ENCODE measurements around the gene SFI1.

DNA sequence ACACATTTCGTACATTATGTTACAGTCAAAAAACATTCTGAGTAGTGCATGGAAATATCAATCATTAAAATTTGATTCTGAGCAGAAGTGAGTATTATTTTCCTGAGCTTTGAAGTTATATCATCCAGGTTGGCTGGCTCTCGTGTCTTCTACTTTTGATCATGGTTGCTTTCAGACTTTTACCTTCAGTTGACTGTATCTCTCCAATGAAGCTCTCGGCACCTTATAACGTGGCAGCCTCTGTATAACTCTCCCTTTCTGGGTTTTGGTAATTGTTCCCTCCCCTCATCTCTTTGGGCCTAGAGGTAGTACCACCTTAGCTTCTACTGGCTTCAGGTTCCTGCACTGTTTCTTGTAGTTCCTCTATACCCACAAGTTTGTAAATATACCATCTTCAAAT, 12.2 kb downstream of the SFI1 start:
- TF ChIP-seq, protein P1, sequence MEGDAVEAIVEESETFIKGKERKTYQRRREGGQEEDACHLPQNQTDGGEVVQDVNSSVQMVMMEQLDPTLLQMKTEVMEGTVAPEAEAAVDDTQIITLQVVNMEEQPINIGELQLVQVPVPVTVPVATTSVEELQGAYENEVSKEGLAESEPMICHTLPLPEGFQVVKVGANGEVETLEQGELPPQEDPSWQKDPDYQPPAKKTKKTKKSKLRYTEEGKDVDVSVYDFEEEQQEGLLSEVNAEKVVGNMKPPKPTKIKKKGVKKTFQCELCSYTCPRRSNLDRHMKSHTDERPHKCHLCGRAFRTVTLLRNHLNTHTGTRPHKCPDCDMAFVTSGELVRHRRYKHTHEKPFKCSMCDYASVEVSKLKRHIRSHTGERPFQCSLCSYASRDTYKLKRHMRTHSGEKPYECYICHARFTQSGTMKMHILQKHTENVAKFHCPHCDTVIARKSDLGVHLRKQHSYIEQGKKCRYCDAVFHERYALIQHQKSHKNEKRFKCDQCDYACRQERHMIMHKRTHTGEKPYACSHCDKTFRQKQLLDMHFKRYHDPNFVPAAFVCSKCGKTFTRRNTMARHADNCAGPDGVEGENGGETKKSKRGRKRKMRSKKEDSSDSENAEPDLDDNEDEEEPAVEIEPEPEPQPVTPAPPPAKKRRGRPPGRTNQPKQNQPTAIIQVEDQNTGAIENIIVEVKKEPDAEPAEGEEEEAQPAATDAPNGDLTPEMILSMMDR (IDR thresholded peaks at IDR 0.05; ENCODE audit: insufficient read depth, low read depth, low read length) = no peak
- no peak for TF ChIP-seq EZH2 (IDR thresholded peaks at IDR 0.05; ENCODE audit: insufficient read depth, low read length)
